ENCODE measurements around the gene EHHADH.

GRCh38 chr3:185153171-185153771 is 100.6 kb downstream of the EHHADH start:
- no peak for TF ChIP-seq CTCF (IDR thresholded peaks at IDR 0.05)
- TF ChIP-seq POLR2A (IDR thresholded peaks at IDR 0.05) = no peak

All from uterus (tissue), 2 donors.